Fibroblast of peridontal ligament (primary cell): ENCODE measurements around the gene ATP1B3.
A peak's percentile ranks its signal among the peaks of the same experiment; 100 is the strongest.
"Not testable (repeated sequence)": the region's sequence is repeated elsewhere in the genome, so short reads cannot be mapped to it uniquely, and the experiment has no call there.

ENCODE experiments used
- DNase-seq: peaks from one replicate; pipeline ENCODE4 v3.0.0-alpha.2; 2010; ENCODE audit errors: extremely low read depth

ATP1B3 gene

GRCh38 chr3:141904203-141904602 is 27.8 kb downstream of the ATP1B3 start:
- no peak for DNase-seq

- no peak for DNase-seq
Observed at GRCh38 chr3:141905129-141905528, 28.7 kb downstream of the ATP1B3 start.

GRCh38 chr3:141909408-141909807 is 33.0 kb downstream of the ATP1B3 start:
- DNase-seq: no peak

GRCh38 chr3:141909986-141910385 is 33.5 kb downstream of the ATP1B3 start:
- not testable (repeated sequence) for DNase-seq

GRCh38 chr3:141913150-141913811 is 36.8 kb downstream of the ATP1B3 start:
- DNase-seq: peak; percentile 74

- no peak for DNase-seq
Observed at GRCh38 chr3:141914311-141914710, 37.9 kb downstream of the ATP1B3 start.

- DNase-seq: peak; percentile 37
Observed at GRCh38 chr3:141915016-141915415, 38.6 kb downstream of the ATP1B3 start.

GRCh38 chr3:141915766-141916165 is 39.3 kb downstream of the ATP1B3 start:
- no peak for DNase-seq

- no peak for DNase-seq
Observed at GRCh38 chr3:141920701-141921100, 44.3 kb downstream of the ATP1B3 start.

GRCh38 chr3:141921316-141921715 is 44.9 kb downstream of the ATP1B3 start:
- DNase-seq: no peak

GRCh38 chr3:141925677-141926076 is 49.2 kb downstream of the ATP1B3 start:
- DNase-seq: not testable (repeated sequence)

- no peak for DNase-seq
Observed at GRCh38 chr3:141926929-141927328, 50.5 kb downstream of the ATP1B3 start.

GRCh38 chr3:141928631-141929270 is 52.3 kb downstream of the ATP1B3 start:
- DNase-seq: no peak

GRCh38 chr3:141929341-141929995 is 53.0 kb downstream of the ATP1B3 start:
- no peak for DNase-seq

- DNase-seq: no peak
Observed at GRCh38 chr3:141930801-141931200, 54.4 kb downstream of the ATP1B3 start.

- no peak for DNase-seq
Observed at GRCh38 chr3:141933421-141934300, 57.2 kb downstream of the ATP1B3 start.

- DNase-seq: no peak
Observed at GRCh38 chr3:141934354-141934753, 57.9 kb downstream of the ATP1B3 start.

- DNase-seq: no peak
Observed at GRCh38 chr3:141938011-141938500, 61.6 kb downstream of the ATP1B3 start.

- no peak for DNase-seq
Observed at GRCh38 chr3:141939759-141940158, 63.3 kb downstream of the ATP1B3 start.

GRCh38 chr3:141940194-141940776 is 63.8 kb downstream of the ATP1B3 start:
- DNase-seq: peak; percentile 31

GRCh38 chr3:141941093-141941492 is 64.7 kb downstream of the ATP1B3 start:
- no peak for DNase-seq
